ENCODE measurements around the gene CNOT4. TPM values are rescaled to one million over a fixed set of nuclear protein-coding genes. Genes with fewer than 3 reads are reported as not detected.

Gene CNOT4
- total and polyA plus RNA-seq, 2 of the 13 experiments (the other 11 are each of a cell fraction or from before 2014, with no cell fraction given): 7.4 to 8.4 TPM

- FAIRE-seq (no peak), DNase-seq (ENCODE audit: low spot score) (no peak), ATAC-seq (no peak)
- no peaks in the 10 kb centered on the region for H3K4me1 ChIP-seq (ENCODE audit: insufficient read depth, low read length)
- H3K79me2 ChIP-seq (ENCODE audit: insufficient read depth, low read length): no peaks in the 10 kb centered on the region
- H3K4me3 ChIP-seq (replicated peaks in 1 of 3; ENCODE audit: insufficient read depth in 1 of 3, low read depth in 2 of 3, low read length in 3 of 3): no peak overlapping the region
- in situ Hi-C loops (cut with HindIII; ENCODE audit: extremely low pct_ligation_motif_present, low pct_unique_long_range_greater_than_20kb) (no loop called here), intact Hi-C loops (cut with micrococcal nuclease; ENCODE audit: unreplicated experiment) (no loop called here)
- ChIA-PET CTCF (ENCODE audit: low intra/inter-chr PET ratio, low total read pairs) (no interaction called here), POLR2A (no interaction called here)
- no peak overlapping the region for H3K27ac ChIP-seq (ENCODE audit: extremely low read length, insufficient read depth, low read length)
- no peaks in the 10 kb centered on the region for H4K20me1 ChIP-seq (ENCODE audit: insufficient read depth, low read length)
- no peak for TF ChIP-seq MIER3 (CRISPR knock-in tag; IDR thresholded peaks at IDR 0.05; ENCODE audit: borderline replicate concordance)
- peak in 1 of 2 experiments; percentile 84; a peak in 3 of 4 replicates for TF ChIP-seq MAFK (conservative IDR thresholded peaks at IDR 0.05 in 1 of 2, IDR thresholded peaks at IDR 0.05 in 1 of 2; ENCODE audit: low read length in 2 of 2)
- TF ChIP-seq MAFF (IDR thresholded peaks at IDR 0.05; ENCODE audit: low read depth, low read length): peak; percentile 69
- TF ChIP-seq RFX1 (IDR thresholded peaks at IDR 0.05): no peak
- H2AFZ ChIP-seq (ENCODE audit: low read length): no peak overlapping the region
- H3K36me3 ChIP-seq (replicated peaks in 1 of 2; ENCODE audit: control insufficient read depth in 1 of 2, insufficient read depth in 2 of 2, low read length in 2 of 2): peaks cover 0 to 23% of the 10 kb centered on the region in 2 experiments; a peak in 2 of 5 replicates
- H3K27me3 ChIP-seq (ENCODE audit: control insufficient read depth in 1 of 2, insufficient read depth in 2 of 2, low read length in 2 of 2): no peaks in the 10 kb centered on the region
- H3K4me2 ChIP-seq (ENCODE audit: low read depth, low read length): no peak overlapping the region
- no TSS peak for BruUV-seq (replicated peaks)
- no peaks in the 10 kb centered on the region for H3K9me3 ChIP-seq (ENCODE audit: low read length)
- no peak overlapping the region for H3K9ac ChIP-seq (ENCODE audit: insufficient read depth, low read depth, low read length)
Observed at GRCh38 chr7:135407884-135408283, 102.0 kb downstream of the CNOT4 start.

GRCh38 chr7:135406918-135407317, 103.0 kb downstream of the CNOT4 start:
- ATAC-seq (no peak), FAIRE-seq (no peak), DNase-seq (ENCODE audit: low spot score) (no peak)
- Histone ChIP-seq H3K27ac (ENCODE audit: extremely low read length, insufficient read depth, low read length) (no peak overlapping the region), H3K36me3 (replicated peaks in 1 of 2; ENCODE audit: control insufficient read depth in 1 of 2, insufficient read depth in 2 of 2, low read length in 2 of 2) (peaks cover 0 to 19% of the 10 kb centered on the region in 2 experiments; a peak in 2 of 5 replicates), H2AFZ (ENCODE audit: low read length) (no peak overlapping the region), H3K4me3 (replicated peaks in 1 of 3; ENCODE audit: insufficient read depth in 1 of 3, low read depth in 2 of 3, low read length in 3 of 3) (no peak overlapping the region), H4K20me1 (ENCODE audit: insufficient read depth, low read length) (no peaks in the 10 kb centered on the region), H3K9ac (ENCODE audit: insufficient read depth, low read depth, low read length) (no peak overlapping the region), H3K27me3 (ENCODE audit: control insufficient read depth in 1 of 2, insufficient read depth in 2 of 2, low read length in 2 of 2) (no peaks in the 10 kb centered on the region), H3K9me3 (ENCODE audit: low read length) (no peaks in the 10 kb centered on the region), H3K4me2 (ENCODE audit: low read depth, low read length) (no peak overlapping the region), H3K79me2 (ENCODE audit: insufficient read depth, low read length) (no peaks in the 10 kb centered on the region), H3K4me1 (ENCODE audit: insufficient read depth, low read length) (no peaks in the 10 kb centered on the region)
- in situ Hi-C loops (cut with HindIII; ENCODE audit: extremely low pct_ligation_motif_present, low pct_unique_long_range_greater_than_20kb) (no loop called here), intact Hi-C loops (cut with micrococcal nuclease; ENCODE audit: unreplicated experiment) (no loop called here)
- ChIA-PET POLR2A (no interaction called here), CTCF (ENCODE audit: low intra/inter-chr PET ratio, low total read pairs) (no interaction called here)
- no TSS peak for BruUV-seq (replicated peaks)
- TF ChIP-seq SMAD1 (CRISPR knock-in tag; IDR thresholded peaks at IDR 0.05; ENCODE audit: borderline replicate concordance, low read depth) (no peak), TAF1 (CRISPR knock-in tag; IDR thresholded peaks at IDR 0.05) (no peak), UBTF (CRISPR knock-in tag; IDR thresholded peaks at IDR 0.05) (no peak), SNAPC4 (CRISPR knock-in tag; IDR thresholded peaks at IDR 0.05) (no peak), SP1 (IDR thresholded peaks at IDR 0.05) (no peak), SP1 (CRISPR knock-in tag; IDR thresholded peaks at IDR 0.05) (no peak), ZNF883 (CRISPR knock-in tag; IDR thresholded peaks at IDR 0.05; ENCODE audit: not compliant biosample characterization) (no peak), ZNF343 (CRISPR knock-in tag; IDR thresholded peaks at IDR 0.05) (no peak)
- 94% methylated on average over 3 of the region's 3 CpGs for WGBS (ENCODE audit: low lambda C conversion rate)

Data from HepG2 (cell line).